Stimulated activated CD8-positive, alpha-beta memory T cell treated with anti-CD3 and anti-CD28 coated beads, Interleukin-4, amount 100 ng/mL, for 24 hours (primary cell): ENCODE measurements around the gene FBXL12.
"Not testable (repeated sequence)": the region's sequence is repeated elsewhere in the genome, so short reads cannot be mapped to it uniquely, and the experiment has no call there.

ENCODE experiments used
- DNase-seq: peaks from one replicate; pipeline ENCODE4 v3.0.0-alpha.2; 2020; ENCODE audit warnings: low read depth

Gene FBXL12

GRCh38 chr19:9838324-9838723 is 19.4 kb upstream of the FBXL12 start:
- DNase-seq, result no peak

- no peak for DNase-seq
Measured at GRCh38 chr19:9836021-9836420, 17.1 kb upstream of the FBXL12 start.

DNA sequence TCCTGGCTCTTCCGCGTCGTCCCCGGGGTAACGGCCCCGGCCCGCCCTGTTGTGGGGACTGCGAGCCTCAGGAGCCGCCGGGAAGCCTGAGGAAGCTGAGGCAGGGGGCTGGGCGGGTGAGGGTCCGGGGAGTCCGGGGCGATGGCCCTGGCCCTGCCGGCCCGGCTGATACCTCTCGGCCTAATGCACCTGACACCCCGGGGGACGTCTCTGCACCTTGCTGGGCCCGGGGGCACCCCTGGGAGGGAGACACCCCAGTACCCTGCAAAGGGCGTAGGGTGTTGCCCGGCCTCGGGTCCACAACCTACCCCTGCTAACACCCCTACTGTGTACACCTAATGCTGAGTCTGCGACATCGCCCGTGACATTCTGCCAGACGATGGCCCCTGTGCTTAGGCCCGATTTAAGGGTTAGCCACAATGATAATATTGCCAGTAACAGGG is 16.6 kb upstream of the FBXL12 start:
- DNase-seq, result no peak

GRCh38 chr19:9834726-9835506 is 16.0 kb upstream of the FBXL12 start, which contains the start of gene PIN1:
Gene PIN1 (plus strand): TSS chr19:9835318. CDS start chr19:9835345, 27 bp downstream.
- DNase-seq, result peak; percentile 98

DNA sequence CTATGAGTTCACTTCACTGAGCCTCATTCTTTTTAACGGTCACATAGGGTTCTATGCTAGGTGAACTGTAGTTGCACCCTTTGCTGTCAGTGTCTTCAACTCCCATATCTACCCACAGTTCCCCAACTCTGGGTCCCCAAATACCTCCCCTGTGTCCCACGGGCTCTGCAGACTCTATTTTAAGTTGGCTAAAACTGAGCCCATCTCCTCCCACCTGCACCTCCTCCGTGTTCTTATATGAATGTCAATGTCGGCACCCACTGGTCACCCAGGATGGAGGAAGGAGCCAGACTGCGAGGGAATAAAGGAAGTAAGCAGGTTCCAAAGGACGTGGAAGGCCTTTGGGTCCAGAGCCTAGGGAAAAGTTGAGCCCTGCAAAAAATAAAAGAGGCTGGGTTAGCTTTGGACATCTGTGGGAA is 15.4 kb upstream of the FBXL12 start:
- DNase-seq, result no peak

- DNase-seq, result no peak
Measured at GRCh38 chr19:9828551-9829063, 9.7 kb upstream of the FBXL12 start.

- peak; percentile 81 for DNase-seq
Measured at GRCh38 chr19:9827289-9828238, 8.7 kb upstream of the FBXL12 start, which contains the start of gene UBL5. Gene UBL5 (plus strand): TSS chr19:9827918. CDS start chr19:9828338, 420 bp downstream.

GRCh38 chr19:9823816-9824215 is 4.9 kb upstream of the FBXL12 start:
- DNase-seq, result no peak

DNA sequence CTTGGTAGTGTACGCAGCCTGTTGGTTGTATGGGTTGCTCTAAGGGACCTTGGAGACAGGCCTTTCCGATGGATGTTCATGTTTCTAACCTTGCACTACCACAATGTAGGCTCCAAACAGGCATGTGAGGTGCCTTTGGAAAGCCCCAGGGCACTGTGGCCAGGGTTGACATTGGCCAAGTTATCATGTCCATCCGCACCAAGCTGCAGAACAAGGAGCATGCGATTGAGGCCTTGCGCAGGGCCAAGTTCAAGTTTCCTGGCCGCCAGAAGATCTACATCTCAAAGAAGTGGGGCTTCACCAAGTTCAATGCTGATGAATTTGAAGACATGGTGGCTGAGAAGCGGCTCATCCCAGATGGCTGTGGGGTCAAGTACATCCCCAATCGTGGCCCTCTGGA is 1.2 kb upstream of the FBXL12 start:
- DNase-seq, result not testable (repeated sequence)

GRCh38 chr19:9819596-9819909 is 674 bp upstream of the FBXL12 start:
- no peak for DNase-seq

DNA sequence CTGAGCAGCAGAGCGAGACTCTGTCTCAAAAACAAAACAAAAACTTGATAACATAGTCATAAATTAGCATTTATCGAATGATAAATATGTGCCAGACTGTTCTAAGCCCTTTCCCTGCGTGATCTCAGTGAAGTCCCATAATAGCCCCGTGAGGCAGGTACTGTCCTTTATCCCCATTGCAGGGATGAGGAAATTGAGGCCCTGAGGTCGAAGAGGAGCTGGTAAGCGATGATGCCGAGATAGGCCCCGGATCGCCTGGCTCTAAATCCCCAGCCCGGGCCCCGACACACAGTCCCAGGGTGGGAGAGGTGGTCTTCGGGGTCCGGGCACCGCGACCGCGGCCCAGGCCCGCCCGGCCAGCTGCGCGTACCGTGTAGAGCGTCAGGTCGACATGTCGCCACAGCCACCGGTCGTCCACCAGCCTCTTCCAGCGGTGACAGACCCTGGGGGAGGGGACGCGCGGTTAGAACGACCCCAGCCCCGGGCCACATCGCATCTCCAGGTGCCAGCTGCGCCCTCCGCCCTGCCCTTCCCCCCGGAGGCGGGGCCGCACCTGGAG is 625 bp downstream of the FBXL12 start:
- DNase-seq, result no peak

- DNase-seq, result no peak
Measured at GRCh38 chr19:9811139-9811538, 7.7 kb downstream of the FBXL12 start.

DNA sequence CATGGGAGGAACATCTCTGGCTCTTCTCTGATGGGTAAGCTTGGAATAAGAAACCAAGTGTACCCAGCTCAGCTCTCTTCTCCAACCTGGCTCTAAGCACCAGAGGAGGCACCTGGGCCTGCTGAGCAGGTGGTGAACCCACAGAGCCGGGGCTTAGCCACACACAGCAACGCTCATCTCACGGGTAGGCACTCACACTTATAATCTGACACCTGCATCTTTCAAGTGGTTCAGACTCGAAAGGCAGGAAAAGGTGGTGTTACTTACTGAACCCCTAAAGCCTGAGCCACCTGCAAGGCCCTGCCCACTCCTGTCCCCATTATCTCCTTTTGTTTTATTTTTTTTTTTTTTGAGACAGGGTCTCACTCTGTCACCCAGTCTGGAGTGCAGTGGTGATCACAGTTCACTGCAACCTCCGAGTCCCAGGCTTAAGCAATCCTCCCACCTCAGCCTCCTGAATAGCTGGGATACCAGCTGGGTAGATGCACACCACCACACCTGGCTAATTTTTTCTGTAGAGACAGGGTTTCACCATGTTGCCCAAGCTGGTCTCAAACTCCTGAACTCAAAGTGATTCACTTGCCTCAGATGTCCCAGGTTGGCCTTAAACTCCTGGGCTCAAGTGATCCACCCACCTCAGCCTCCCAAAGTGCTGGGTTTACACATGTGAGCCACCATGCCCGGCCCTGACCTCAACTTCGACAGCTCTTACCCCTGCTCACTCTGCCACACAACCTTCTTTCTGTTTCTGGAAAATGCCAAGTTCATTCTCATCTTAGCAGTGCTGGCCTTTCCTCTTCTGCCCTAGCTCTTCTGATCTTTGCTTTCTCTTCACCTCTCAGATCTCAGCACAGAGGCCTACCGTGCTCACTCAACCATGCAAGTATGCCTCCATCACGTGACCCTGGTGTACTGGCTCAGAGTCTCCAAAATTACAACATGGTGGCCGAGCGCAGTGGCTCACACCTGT is 9.7 kb downstream of the FBXL12 start:
- DNase-seq, result no peak

GRCh38 chr19:9806803-9807202 is 12.1 kb downstream of the FBXL12 start:
- no peak for DNase-seq

DNA sequence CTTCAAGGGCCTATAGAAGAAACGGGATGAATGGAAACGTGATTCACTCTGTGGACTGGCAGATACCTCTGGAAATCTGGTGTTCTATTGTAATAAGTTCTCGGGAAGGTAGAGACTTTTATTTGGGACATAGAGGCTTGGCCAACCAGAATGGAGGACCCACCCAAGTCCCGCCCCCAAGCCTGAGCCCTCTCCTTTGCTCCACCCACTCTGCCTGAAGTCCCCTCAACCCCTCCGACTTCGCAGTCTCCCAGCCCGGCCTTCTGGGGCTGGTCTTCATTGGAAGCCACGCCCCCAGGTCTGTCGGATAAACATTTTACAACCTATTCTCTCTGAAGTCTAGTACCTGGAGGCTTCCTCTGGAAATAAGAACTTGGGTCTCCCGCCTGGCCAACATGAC is 16.9 kb downstream of the FBXL12 start:
- DNase-seq, result no peak

DNA sequence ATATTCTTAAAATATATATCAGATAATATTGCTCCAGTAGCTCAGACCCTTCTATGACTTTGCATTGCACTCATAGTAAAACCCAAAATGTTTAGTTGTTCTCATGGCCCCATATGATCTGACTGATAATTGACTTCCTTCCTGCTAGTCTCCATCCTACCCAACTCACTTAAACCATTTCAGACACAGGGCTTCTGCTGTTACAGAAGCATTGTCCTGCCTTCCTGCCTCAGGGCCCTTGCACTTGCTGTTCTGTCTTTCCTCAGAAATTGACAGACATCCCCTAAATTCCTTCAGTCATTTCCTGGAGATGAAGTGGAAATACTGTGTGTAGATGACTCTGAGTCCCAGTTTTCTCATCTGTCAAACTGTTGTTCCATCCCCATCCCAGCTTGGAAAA is 19.7 kb downstream of the FBXL12 start:
- no peak for DNase-seq

- DNase-seq, result no peak
Measured at GRCh38 chr19:9797871-9798270, 21.0 kb downstream of the FBXL12 start.

- DNase-seq, result peak; percentile 66
Measured at GRCh38 chr19:9796113-9796773, 22.6 kb downstream of the FBXL12 start.

DNA sequence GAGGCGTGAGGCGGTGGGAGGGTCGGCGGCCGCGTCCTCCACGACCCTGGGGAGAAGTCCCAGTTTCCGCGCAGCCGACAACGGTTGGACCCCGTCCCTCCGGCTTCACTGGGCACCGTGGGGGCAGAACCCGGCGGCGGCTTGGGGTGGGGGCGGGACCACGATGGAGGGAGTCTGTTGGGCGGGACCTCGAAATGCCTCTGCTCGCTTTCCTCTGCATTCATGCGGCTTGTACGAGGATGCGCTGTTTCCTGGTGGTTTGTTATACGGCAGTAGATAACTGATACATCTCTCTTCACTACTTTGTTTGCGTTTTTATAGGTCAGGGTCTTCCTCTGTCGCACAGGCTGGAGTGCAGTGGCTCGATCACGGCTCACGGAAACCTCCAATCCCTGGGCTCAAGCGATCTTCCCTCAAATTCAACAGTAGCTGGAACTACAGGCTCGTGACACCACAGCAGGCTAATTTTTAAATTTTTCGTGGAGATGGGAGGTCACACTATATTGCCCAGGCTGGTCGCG is 25.7 kb downstream of the FBXL12 start:
- DNase-seq, result peak; percentile 42
